DND-41 (cell line): ENCODE measurements around the gene ZCWPW2.

Experiments
- ATAC-seq: fragments of 200-7000 bp; cut with Tn5 transposase; 3 replicates; pipeline ENCODE4 v1.9.1; 2021; ENCODE audit warnings: low read depth; ENCODE audit not compliant: insufficient read depth
- DNase-seq: peaks from one replicate; pipeline ENCODE4 v3.0.0-alpha.2; 2020
- H2AFZ ChIP-seq: 2 replicates; pipeline ENCODE4 v1.6.0; 2012; ENCODE audit warnings: low read depth, low read length
- H3K27ac ChIP-seq: 2 replicates; pipeline ENCODE4 v1.5.1; 2012; ENCODE audit warnings: low read length, inconsistent platforms
- H3K27me3 ChIP-seq: fragments of 200-600 bp; sonication (generic); 2 replicates; pipeline ENCODE4 v1.6.0; 2012; ENCODE audit warnings: low read length, mild to moderate bottlenecking, inconsistent platforms; ENCODE audit not compliant: insufficient read depth, poor library complexity
- H3K36me3 ChIP-seq: 2 replicates; pipeline ENCODE4 v1.5.1; 2012; ENCODE audit warnings: low read length, inconsistent platforms; ENCODE audit not compliant: insufficient read depth
- H3K4me1 ChIP-seq: 2 replicates; pipeline ENCODE4 v1.5.1; 2012; ENCODE audit warnings: mild to moderate bottlenecking, low read length; ENCODE audit not compliant: insufficient read depth
- H3K4me2 ChIP-seq: 2 replicates; pipeline ENCODE4 v1.6.0; 2012; ENCODE audit warnings: mild to moderate bottlenecking, moderate library complexity, low read length, inconsistent platforms; ENCODE audit not compliant: insufficient read depth
- H3K4me3 ChIP-seq, 2 experiments: fragments of 200-600 bp in 1 of 2; shearing (Covaris generic) in 1 of 2; 2 replicates each; pipeline ENCODE4 v1.5.1; 2012 to 2016; ENCODE audit warnings: inconsistent platforms in 2 of 2, low read length in 2 of 2, mild to moderate bottlenecking in 2 of 2, low read depth in 1 of 2, moderate library complexity in 1 of 2
- H3K79me2 ChIP-seq: 2 replicates; pipeline ENCODE4 v1.6.0; 2012; ENCODE audit warnings: low read length, inconsistent platforms; ENCODE audit not compliant: insufficient read depth
- H3K9ac ChIP-seq: 2 replicates; pipeline ENCODE4 v1.6.0; 2012; ENCODE audit warnings: low read depth, mild to moderate bottlenecking, inconsistent platforms, low read length, moderate library complexity
- H3K9me3 ChIP-seq: 2 replicates; pipeline ENCODE4 v1.5.1; 2012; ENCODE audit warnings: low read length, moderate library complexity, mild to moderate bottlenecking, inconsistent platforms; ENCODE audit not compliant: insufficient read depth, severe bottlenecking
- H4K20me1 ChIP-seq: 2 replicates; pipeline ENCODE4 v1.6.0; 2012; ENCODE audit warnings: low read length; ENCODE audit not compliant: insufficient read depth
- EZH2 ChIP-seq: IDR thresholded peaks from 3 replicates; pipeline ENCODE4 v1.6.1; 2012; ENCODE audit warnings: borderline replicate concordance, low read depth, mild to moderate bottlenecking, moderate library complexity, low read length, inconsistent platforms; ENCODE audit not compliant: severe bottlenecking
- TF ChIP-seq, protein P1 (sequence below): IDR thresholded peaks from 2 replicates; pipeline ENCODE4 v1.5.1; 2012; ENCODE audit warnings: borderline replicate concordance, low read length, moderate library complexity, mild to moderate bottlenecking; ENCODE audit not compliant: poor library complexity, severe bottlenecking; ENCODE audit errors: extremely low read depth

Gene ZCWPW2

DNA sequence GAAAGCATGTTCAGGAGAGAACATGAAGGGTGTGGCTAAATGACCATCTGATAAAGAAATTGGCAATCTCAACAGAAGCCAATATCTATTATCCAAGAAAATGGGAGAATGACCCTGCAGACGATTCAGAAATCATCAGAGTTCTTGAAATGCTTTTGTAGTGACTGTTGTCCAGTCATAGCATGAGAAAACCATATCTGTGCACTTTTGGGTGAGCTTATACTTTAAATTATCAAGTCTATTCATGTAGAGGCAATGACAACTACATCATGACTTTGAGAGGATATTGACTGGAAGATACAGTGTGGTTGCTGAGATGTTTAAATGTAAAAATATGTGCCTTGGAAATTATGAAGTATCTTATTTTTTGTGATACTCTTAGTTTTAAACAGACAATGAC lies 57.7 kb downstream of the ZCWPW2 start:
- Histone ChIP-seq H3K36me3 (no peaks in the 10 kb centered on the region), H2AFZ (no peak overlapping the region), H3K9me3 (no peaks in the 10 kb centered on the region), H3K4me3 (no peak overlapping the region), H3K27me3 (no peaks in the 10 kb centered on the region), H3K4me2 (no peak overlapping the region), H3K9ac (no peak overlapping the region), H3K27ac (no peak overlapping the region), H4K20me1 (no peaks in the 10 kb centered on the region), H3K79me2 (no peaks in the 10 kb centered on the region), H3K4me1 (no peaks in the 10 kb centered on the region)
- TF ChIP-seq, protein P1, sequence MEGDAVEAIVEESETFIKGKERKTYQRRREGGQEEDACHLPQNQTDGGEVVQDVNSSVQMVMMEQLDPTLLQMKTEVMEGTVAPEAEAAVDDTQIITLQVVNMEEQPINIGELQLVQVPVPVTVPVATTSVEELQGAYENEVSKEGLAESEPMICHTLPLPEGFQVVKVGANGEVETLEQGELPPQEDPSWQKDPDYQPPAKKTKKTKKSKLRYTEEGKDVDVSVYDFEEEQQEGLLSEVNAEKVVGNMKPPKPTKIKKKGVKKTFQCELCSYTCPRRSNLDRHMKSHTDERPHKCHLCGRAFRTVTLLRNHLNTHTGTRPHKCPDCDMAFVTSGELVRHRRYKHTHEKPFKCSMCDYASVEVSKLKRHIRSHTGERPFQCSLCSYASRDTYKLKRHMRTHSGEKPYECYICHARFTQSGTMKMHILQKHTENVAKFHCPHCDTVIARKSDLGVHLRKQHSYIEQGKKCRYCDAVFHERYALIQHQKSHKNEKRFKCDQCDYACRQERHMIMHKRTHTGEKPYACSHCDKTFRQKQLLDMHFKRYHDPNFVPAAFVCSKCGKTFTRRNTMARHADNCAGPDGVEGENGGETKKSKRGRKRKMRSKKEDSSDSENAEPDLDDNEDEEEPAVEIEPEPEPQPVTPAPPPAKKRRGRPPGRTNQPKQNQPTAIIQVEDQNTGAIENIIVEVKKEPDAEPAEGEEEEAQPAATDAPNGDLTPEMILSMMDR = no peak
- TF ChIP-seq EZH2 = no peak
- ATAC-seq = no peak
- no peak for DNase-seq

DNA sequence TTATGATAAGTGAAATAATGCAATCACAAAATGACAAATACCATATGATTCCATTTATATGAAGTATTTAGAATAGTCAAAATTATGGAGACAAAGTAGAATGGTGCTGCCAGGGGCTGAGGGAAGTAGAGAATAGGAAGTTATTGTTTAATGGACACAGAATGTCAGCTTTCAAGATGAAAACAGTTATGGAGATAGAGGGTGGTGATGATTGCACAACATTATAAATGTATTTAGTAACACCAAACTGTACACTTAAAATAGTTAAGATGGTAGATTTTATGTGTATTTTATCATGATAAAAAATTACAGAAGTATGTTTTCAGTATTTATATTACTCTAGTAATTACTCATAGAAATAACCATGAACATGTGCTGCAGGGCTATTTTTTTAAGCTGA lies 100.9 kb downstream of the ZCWPW2 start:
- H3K27me3 ChIP-seq = no peaks in the 10 kb centered on the region
- no peak overlapping the region for H3K27ac ChIP-seq
- H3K4me3 ChIP-seq = no peak overlapping the region
- DNase-seq (no peak), ATAC-seq (no peak)
- H3K4me2 ChIP-seq = no peak overlapping the region
- no peak overlapping the region for H2AFZ ChIP-seq
- no peaks in the 10 kb centered on the region for H3K4me1 ChIP-seq
- no peaks in the 10 kb centered on the region for H3K36me3 ChIP-seq
- H3K9me3 ChIP-seq = no peaks in the 10 kb centered on the region
- no peak overlapping the region for H3K9ac ChIP-seq
- no peaks in the 10 kb centered on the region for H3K79me2 ChIP-seq
- H4K20me1 ChIP-seq = no peaks in the 10 kb centered on the region
- TF ChIP-seq, protein P1 = no peak
- TF ChIP-seq EZH2 = no peak

DNA sequence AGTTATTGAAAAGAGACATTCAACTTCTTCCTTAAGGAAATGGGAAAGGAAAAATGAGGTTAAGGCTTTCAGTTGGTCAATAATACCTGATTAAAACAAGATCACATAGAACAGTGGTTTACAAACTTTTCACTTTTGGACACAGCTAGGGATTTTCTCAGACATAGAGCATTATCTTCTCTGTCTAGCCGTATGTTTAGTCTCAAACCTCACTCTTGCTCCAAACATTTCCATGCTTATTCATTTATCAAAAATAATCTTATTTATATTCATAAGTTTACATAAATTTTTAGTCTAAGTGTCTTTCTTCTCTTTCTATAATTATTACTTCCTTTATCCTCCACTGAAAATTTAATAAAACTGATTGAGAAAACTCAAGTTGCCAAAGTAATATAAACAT lies 114.3 kb downstream of the ZCWPW2 start:
- no peak overlapping the region for H3K27ac ChIP-seq
- TF ChIP-seq, protein P1 = no peak
- TF ChIP-seq EZH2 = no peak
- no peaks in the 10 kb centered on the region for H3K79me2 ChIP-seq
- no peaks in the 10 kb centered on the region for H4K20me1 ChIP-seq
- H3K4me2 ChIP-seq = no peak overlapping the region
- ATAC-seq (no peak), DNase-seq (no peak)
- H3K4me3 ChIP-seq = no peak overlapping the region
- no peaks in the 10 kb centered on the region for H3K9me3 ChIP-seq
- no peak overlapping the region for H2AFZ ChIP-seq
- H3K9ac ChIP-seq = no peak overlapping the region
- H3K4me1 ChIP-seq = no peaks in the 10 kb centered on the region
- no peaks in the 10 kb centered on the region for H3K27me3 ChIP-seq
- no peaks in the 10 kb centered on the region for H3K36me3 ChIP-seq

DNA sequence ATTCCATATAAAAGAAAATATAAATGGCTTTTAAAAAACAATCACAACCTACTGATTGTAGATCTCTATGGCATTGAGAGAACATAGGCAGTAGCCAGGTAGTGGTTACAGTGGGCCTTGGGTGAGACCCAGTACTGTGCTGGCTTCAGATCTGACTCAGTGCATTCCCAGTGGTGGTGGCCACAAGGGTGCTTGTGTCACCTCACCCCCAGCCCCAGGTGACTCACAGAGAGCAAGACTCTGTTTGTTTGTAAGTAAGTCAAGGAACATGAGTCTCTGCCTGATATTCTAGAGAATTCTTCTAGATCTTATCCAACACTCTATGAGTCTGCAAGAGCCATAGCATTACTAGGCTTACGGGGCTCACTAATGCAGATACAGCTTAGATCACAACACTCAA lies 118.9 kb downstream of the ZCWPW2 start:
- DNase-seq (no peak), ATAC-seq (no peak)
- Histone ChIP-seq H3K9ac (no peak overlapping the region), H3K9me3 (no peaks in the 10 kb centered on the region), H3K4me2 (no peak overlapping the region), H3K4me3 (no peak overlapping the region), H3K27ac (no peak overlapping the region), H2AFZ (no peak overlapping the region), H3K27me3 (no peaks in the 10 kb centered on the region), H3K79me2 (no peaks in the 10 kb centered on the region), H3K36me3 (no peaks in the 10 kb centered on the region), H4K20me1 (no peaks in the 10 kb centered on the region), H3K4me1 (no peaks in the 10 kb centered on the region)
- no peak for TF ChIP-seq EZH2
- TF ChIP-seq, protein P1 = no peak
